Measurements from ENCODE around the gene FIZ1. TPM values are rescaled to one million over a fixed set of nuclear protein-coding genes. Genes with fewer than 3 reads are reported as not detected.
"Not testable (repeated sequence)": the region's sequence is repeated elsewhere in the genome, so short reads cannot be mapped to it uniquely, and the experiment has no call there.

The FIZ1 gene
- total RNA-seq, 1 donor from 2014 or later = 21.5 TPM

GRCh38 chr19:55576746-55577145 lies 22.6 kb downstream of the FIZ1 start:
- H3K4me1 Mint-ChIP-seq (ENCODE audit: unreplicated experiment) = peaks cover 28% of the 10 kb centered on the region
- TF ChIP-seq CTCF (IDR thresholded peaks at IDR 0.05; ENCODE audit: unreplicated experiment) = no peak
- H3K27me3 Mint-ChIP-seq (ENCODE audit: unreplicated experiment) = peaks cover 7% of the 10 kb centered on the region
- peaks cover 23% of the 10 kb centered on the region for H3K36me3 Mint-ChIP-seq (ENCODE audit: low read depth, unreplicated experiment)
- H3K9me3 Mint-ChIP-seq (ENCODE audit: unreplicated experiment) = no peaks in the 10 kb centered on the region
- peak overlapping the region; percentile 85 for H3K4me3 Mint-ChIP-seq (ENCODE audit: unreplicated experiment)
- H3K27ac Mint-ChIP-seq (ENCODE audit: unreplicated experiment) = no peak overlapping the region
- no peak for DNase-seq (ENCODE audit: low spot score)

- H3K27ac Mint-ChIP-seq (ENCODE audit: unreplicated experiment); H3K4me3 Mint-ChIP-seq (ENCODE audit: unreplicated experiment); H3K9me3 Mint-ChIP-seq (ENCODE audit: unreplicated experiment); H3K27me3 Mint-ChIP-seq (ENCODE audit: unreplicated experiment); DNase-seq (ENCODE audit: low spot score): not testable (repeated sequence)
- Mint-ChIP-seq H3K4me1 (ENCODE audit: unreplicated experiment) (peaks cover 14% of the 10 kb centered on the region), H3K36me3 (ENCODE audit: low read depth, unreplicated experiment) (peaks cover 16% of the 10 kb centered on the region)
Measured at GRCh38 chr19:55573929-55574328, 25.4 kb downstream of the FIZ1 start.

- not testable (repeated sequence) for H3K27ac Mint-ChIP-seq (ENCODE audit: unreplicated experiment); H3K4me3 Mint-ChIP-seq (ENCODE audit: unreplicated experiment); H3K36me3 Mint-ChIP-seq (ENCODE audit: low read depth, unreplicated experiment); H3K9me3 Mint-ChIP-seq (ENCODE audit: unreplicated experiment); H3K27me3 Mint-ChIP-seq (ENCODE audit: unreplicated experiment); DNase-seq (ENCODE audit: low spot score); H3K4me1 Mint-ChIP-seq (ENCODE audit: unreplicated experiment)
Measured at GRCh38 chr19:55569477-55569876, 29.8 kb downstream of the FIZ1 start.

- H3K9me3 Mint-ChIP-seq (ENCODE audit: unreplicated experiment) = no peaks in the 10 kb centered on the region
- H3K36me3 Mint-ChIP-seq (ENCODE audit: low read depth, unreplicated experiment) = no peaks in the 10 kb centered on the region
- no peak for DNase-seq (ENCODE audit: low spot score)
- peaks cover 8% of the 10 kb centered on the region for H3K27me3 Mint-ChIP-seq (ENCODE audit: unreplicated experiment)
- no peak for TF ChIP-seq CTCF (IDR thresholded peaks at IDR 0.05; ENCODE audit: unreplicated experiment)
- no peak overlapping the region for H3K27ac Mint-ChIP-seq (ENCODE audit: unreplicated experiment)
- peaks cover 6% of the 10 kb centered on the region for H3K4me1 Mint-ChIP-seq (ENCODE audit: unreplicated experiment)
- no peak overlapping the region for H3K4me3 Mint-ChIP-seq (ENCODE audit: unreplicated experiment)
Measured at GRCh38 chr19:55567708-55568328, 31.5 kb downstream of the FIZ1 start.

GRCh38 chr19:55566823-55567222 lies 32.5 kb downstream of the FIZ1 start:
- TF ChIP-seq CTCF (IDR thresholded peaks at IDR 0.05; ENCODE audit: unreplicated experiment) = no peak
- H3K36me3 Mint-ChIP-seq (ENCODE audit: low read depth, unreplicated experiment) = no peaks in the 10 kb centered on the region
- H3K27me3 Mint-ChIP-seq (ENCODE audit: unreplicated experiment) = peaks cover 9% of the 10 kb centered on the region
- no peaks in the 10 kb centered on the region for H3K4me1 Mint-ChIP-seq (ENCODE audit: unreplicated experiment)
- H3K4me3 Mint-ChIP-seq (ENCODE audit: unreplicated experiment) = no peak overlapping the region
- no peak for DNase-seq (ENCODE audit: low spot score)
- no peaks in the 10 kb centered on the region for H3K9me3 Mint-ChIP-seq (ENCODE audit: unreplicated experiment)
- H3K27ac Mint-ChIP-seq (ENCODE audit: unreplicated experiment) = no peak overlapping the region

GRCh38 chr19:55563261-55563690 lies 36.0 kb downstream of the FIZ1 start:
- H3K27me3 Mint-ChIP-seq (ENCODE audit: unreplicated experiment) = peaks cover 7% of the 10 kb centered on the region
- H3K36me3 Mint-ChIP-seq (ENCODE audit: low read depth, unreplicated experiment) = no peaks in the 10 kb centered on the region
- no peak for TF ChIP-seq CTCF (IDR thresholded peaks at IDR 0.05; ENCODE audit: unreplicated experiment)
- no peaks in the 10 kb centered on the region for H3K9me3 Mint-ChIP-seq (ENCODE audit: unreplicated experiment)
- H3K27ac Mint-ChIP-seq (ENCODE audit: unreplicated experiment) = no peak overlapping the region
- DNase-seq (ENCODE audit: low spot score) = no peak
- H3K4me3 Mint-ChIP-seq (ENCODE audit: unreplicated experiment) = peak overlapping the region; percentile 51
- H3K4me1 Mint-ChIP-seq (ENCODE audit: unreplicated experiment) = no peaks in the 10 kb centered on the region
